BLaER1 (cell line): Measurements from ENCODE around the gene EVI5L.

Source experiments
- H3K27ac ChIP-seq: shearing (Covaris generic); formaldehyde crosslinking; 2 replicates; pipeline ENCODE4 v1.8.1; 2022
- H3K27me3 ChIP-seq: shearing (Covaris generic); formaldehyde crosslinking; 2 replicates; pipeline ENCODE4 v1.8.1; 2022
- H3K36me3 ChIP-seq: shearing (Covaris generic); formaldehyde crosslinking; 2 replicates; pipeline ENCODE4 v1.8.1; 2022
- H3K4me1 ChIP-seq: shearing (Covaris generic); formaldehyde crosslinking; 2 replicates; pipeline ENCODE4 v1.8.1; 2022
- H3K4me2 ChIP-seq: shearing (Covaris generic); formaldehyde crosslinking; 2 replicates; pipeline ENCODE4 v1.8.1; 2022
- H3K4me3 ChIP-seq: shearing (Covaris generic); formaldehyde crosslinking; 2 replicates; pipeline ENCODE4 v1.8.1; 2022
- H3K9ac ChIP-seq: shearing (Covaris generic); formaldehyde crosslinking; 2 replicates; pipeline ENCODE4 v1.8.1; 2022
- H3K9me3 ChIP-seq: shearing (Covaris generic); formaldehyde crosslinking; 2 replicates; pipeline ENCODE4 v1.8.1; 2022
- H4K20me1 ChIP-seq: shearing (Covaris generic); formaldehyde crosslinking; 2 replicates; pipeline ENCODE4 v1.8.1; 2022
- Cebpa-rat ChIP-seq: shearing (Covaris generic); IDR thresholded peaks from 2 replicates; pipeline ENCODE4 v1.8.1; 2022

The EVI5L gene

DNA sequence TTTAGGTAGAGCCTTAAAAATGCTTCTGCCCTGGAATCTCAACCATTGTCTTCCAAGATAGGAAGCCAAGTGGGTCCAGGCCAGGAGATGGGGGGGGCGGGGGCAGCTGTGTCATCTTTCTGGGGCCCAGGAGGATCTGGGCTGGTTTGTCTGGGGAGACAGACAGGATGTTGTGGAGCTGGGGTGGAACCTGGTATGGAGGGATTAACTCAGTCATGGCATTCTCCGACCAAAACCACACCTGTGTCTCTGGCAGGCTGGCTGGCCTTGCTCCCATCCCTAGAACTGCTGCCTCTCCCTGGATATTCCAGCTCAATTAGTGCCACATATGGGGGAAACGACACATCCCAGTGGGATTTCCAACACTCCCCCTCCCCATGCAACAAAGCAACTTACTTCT lies 70.9 kb downstream of the EVI5L start:
- Histone ChIP-seq H3K27me3 (no peaks in the 10 kb centered on the region), H3K9ac (no peak overlapping the region), H3K4me2 (no peak overlapping the region), H3K4me1 (peaks cover 39% of the 10 kb centered on the region), H3K36me3 (peaks cover 4% of the 10 kb centered on the region; the same call in 1 of the 2 replicates), H3K27ac (no peak overlapping the region), H4K20me1 (peaks cover 19% of the 10 kb centered on the region), H3K9me3 (no peaks in the 10 kb centered on the region), H3K4me3 (no peak overlapping the region)
- TF ChIP-seq Cebpa-rat = no peak

- TF ChIP-seq Cebpa-rat = no peak
- H3K27ac ChIP-seq = no peak overlapping the region
These were observed 71.3 kb downstream of the EVI5L start for GRCh38 chr19:7901337-7901736.

GRCh38 chr19:7902796-7903243 lies 72.8 kb downstream of the EVI5L start:
- no peaks in the 10 kb centered on the region for H3K9me3 ChIP-seq
- peak overlapping the region; percentile 86 for H3K4me3 ChIP-seq
- peak overlapping the region; percentile 90 for H3K9ac ChIP-seq
- H3K27ac ChIP-seq = peak overlapping the region; percentile 91
- peaks cover 58% of the 10 kb centered on the region for H3K4me1 ChIP-seq
- no peak for TF ChIP-seq Cebpa-rat
- H4K20me1 ChIP-seq = peaks cover 38% of the 10 kb centered on the region
- peaks cover 12% of the 10 kb centered on the region for H3K36me3 ChIP-seq
- no peaks in the 10 kb centered on the region for H3K27me3 ChIP-seq
- peak overlapping the region; percentile 100 for H3K4me2 ChIP-seq

More at GRCh38 chr19:7901337-7901736, 71.3 kb downstream of the EVI5L start:
- H3K27me3 ChIP-seq = no peaks in the 10 kb centered on the region
- H3K36me3 ChIP-seq = peaks cover 8% of the 10 kb centered on the region
- H3K4me1 ChIP-seq = peaks cover 43% of the 10 kb centered on the region
- H4K20me1 ChIP-seq = peaks cover 23% of the 10 kb centered on the region
- no peak overlapping the region for H3K4me3 ChIP-seq
- H3K9me3 ChIP-seq = no peaks in the 10 kb centered on the region
- no peak overlapping the region for H3K9ac ChIP-seq
- no peak overlapping the region for H3K4me2 ChIP-seq

GRCh38 chr19:7903244-7904073 lies 73.4 kb downstream of the EVI5L start, which contains the start of gene MAP2K7:
Gene MAP2K7, plus strand, starts transcription at chr19:7903877. Its CDS starts 68 bp downstream, at chr19:7903945.
- Histone ChIP-seq H3K9me3 (no peaks in the 10 kb centered on the region), H3K36me3 (peaks cover 16% of the 10 kb centered on the region), H3K4me3 (peak within 1 kb of the TSS; percentile 86), H3K27ac (peak within 1 kb of the TSS; percentile 91), H3K4me2 (peak within 1 kb of the TSS; percentile 100), H4K20me1 (peaks cover 45% of the 10 kb centered on the region), H3K4me1 (peaks cover 64% of the 10 kb centered on the region), H3K27me3 (no peaks in the 10 kb centered on the region), H3K9ac (peak within 1 kb of the TSS; percentile 90)
- TF ChIP-seq Cebpa-rat = no peak

DNA sequence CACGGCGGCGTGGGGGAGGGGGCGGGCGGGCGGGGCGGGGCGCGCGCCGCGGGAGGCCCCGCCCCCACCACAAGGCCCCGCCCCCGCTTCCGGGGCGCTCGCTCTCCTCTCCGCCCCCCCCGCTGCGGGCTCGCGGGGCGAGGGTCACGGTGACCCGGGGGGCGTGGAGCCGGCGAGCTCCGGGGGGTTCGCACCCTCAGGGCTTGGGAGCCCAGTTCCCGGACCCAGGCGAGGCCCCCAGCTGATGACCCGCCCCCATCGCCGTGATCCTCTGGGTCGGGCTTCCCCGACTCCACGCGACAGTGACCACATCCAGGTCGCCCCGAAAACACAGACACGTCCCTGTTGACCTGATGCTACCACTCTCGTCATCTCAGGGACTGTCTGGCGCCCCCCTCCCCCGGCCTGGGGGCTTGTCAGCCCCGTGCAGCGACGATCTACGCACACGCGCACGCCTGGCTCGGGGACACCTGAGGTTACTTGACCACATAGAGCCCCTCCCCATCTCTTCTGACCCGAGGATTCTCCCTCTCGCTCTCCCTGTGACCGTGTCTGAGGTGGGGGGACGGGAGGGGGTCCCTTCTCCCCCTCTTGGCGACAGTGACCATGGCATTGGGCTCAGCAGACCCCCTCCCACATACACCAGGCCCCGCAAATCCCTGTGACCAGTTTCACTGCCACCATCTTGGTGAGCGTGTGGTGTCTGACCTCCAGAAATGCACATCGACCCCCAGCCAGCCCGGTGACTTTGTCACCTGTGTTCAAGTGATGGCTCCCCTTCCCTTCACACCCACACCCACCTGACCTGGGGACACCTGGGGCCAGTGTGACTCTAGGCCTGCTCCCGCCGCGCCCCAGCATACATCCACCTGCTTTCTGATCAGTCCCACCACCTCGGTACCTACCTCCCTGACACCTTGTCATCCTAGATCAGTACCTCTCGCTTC lies 74.3 kb downstream of the EVI5L start:
- H3K4me3 ChIP-seq = peak overlapping the region; percentile 86
- H4K20me1 ChIP-seq = peaks cover 54% of the 10 kb centered on the region
- H3K27ac ChIP-seq = peak overlapping the region; percentile 83
- peak overlapping the region; percentile 82 for H3K9ac ChIP-seq
- no peak for TF ChIP-seq Cebpa-rat
- peak overlapping the region; percentile 98 for H3K4me2 ChIP-seq
- H3K9me3 ChIP-seq = no peaks in the 10 kb centered on the region
- H3K36me3 ChIP-seq = peaks cover 24% of the 10 kb centered on the region
- H3K27me3 ChIP-seq = no peaks in the 10 kb centered on the region
- H3K4me1 ChIP-seq = peaks cover 73% of the 10 kb centered on the region

- Histone ChIP-seq H3K27ac (no peak overlapping the region; the same call in 1 of the 2 replicates), H3K4me2 (peak overlapping the region; percentile 98), H3K9ac (peak overlapping the region; percentile 56), H3K27me3 (no peaks in the 10 kb centered on the region), H3K9me3 (no peaks in the 10 kb centered on the region), H3K4me3 (peak overlapping the region; percentile 86), H3K36me3 (peaks cover 32% of the 10 kb centered on the region), H3K4me1 (peaks cover 74% of the 10 kb centered on the region), H4K20me1 (peaks cover 63% of the 10 kb centered on the region)
- no peak for TF ChIP-seq Cebpa-rat
These were observed 75.2 kb downstream of the EVI5L start for GRCh38 chr19:7905268-7905667.

- Histone ChIP-seq H3K9ac (peak overlapping the region; percentile 56), H3K4me2 (peak overlapping the region; percentile 98)
These were observed 75.8 kb downstream of the EVI5L start for GRCh38 chr19:7905859-7906258.

DNA sequence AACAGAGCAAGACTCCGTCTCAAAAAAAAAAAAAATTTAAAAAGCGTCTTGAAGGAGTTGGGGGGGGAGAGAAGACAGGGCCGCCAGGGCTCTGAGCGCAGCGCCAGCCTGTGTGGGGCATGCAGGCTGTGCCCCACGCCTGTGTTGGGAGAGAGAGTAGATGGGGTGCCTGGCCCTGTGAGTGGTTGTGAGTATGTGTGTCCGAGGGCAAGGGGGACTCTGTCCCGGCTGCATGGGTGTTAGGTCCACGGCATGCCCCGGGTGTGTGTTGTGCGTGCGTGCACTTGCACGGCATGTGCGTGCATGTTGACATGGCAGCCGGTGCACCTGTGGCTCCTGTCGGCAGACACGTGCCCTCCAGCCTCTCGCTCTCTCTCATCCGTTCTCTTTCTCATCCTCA lies 77.1 kb downstream of the EVI5L start:
- no peak for TF ChIP-seq Cebpa-rat

More at GRCh38 chr19:7905859-7906258, 75.8 kb downstream of the EVI5L start:
- Histone ChIP-seq H3K4me1 (peaks cover 76% of the 10 kb centered on the region), H3K9me3 (no peaks in the 10 kb centered on the region), H3K27ac (no peak overlapping the region), H4K20me1 (peaks cover 69% of the 10 kb centered on the region), H3K4me3 (no peak overlapping the region), H3K27me3 (no peaks in the 10 kb centered on the region), H3K36me3 (peaks cover 37% of the 10 kb centered on the region)
- TF ChIP-seq Cebpa-rat = no peak

GRCh38 chr19:7907544-7907943 lies 77.5 kb downstream of the EVI5L start:
- peaks cover 88% of the 10 kb centered on the region for H3K4me1 ChIP-seq
- peak overlapping the region; percentile 31; the same call in 1 of the 2 replicates for H3K4me3 ChIP-seq
- H3K27ac ChIP-seq = peak overlapping the region; percentile 67
- H3K4me2 ChIP-seq = peak overlapping the region; percentile 98
- H3K9ac ChIP-seq = peak overlapping the region; percentile 60; the same call in 1 of the 2 replicates
- H3K36me3 ChIP-seq = peaks cover 52% of the 10 kb centered on the region
- H4K20me1 ChIP-seq = peaks cover 85% of the 10 kb centered on the region
- H3K27me3 ChIP-seq = no peaks in the 10 kb centered on the region
- H3K9me3 ChIP-seq = no peaks in the 10 kb centered on the region
- no peak for TF ChIP-seq Cebpa-rat

More for the DNA sequence above, 77.1 kb downstream of the EVI5L start:
- H3K4me1 ChIP-seq = peaks cover 89% of the 10 kb centered on the region
- no peaks in the 10 kb centered on the region for H3K27me3 ChIP-seq
- peaks cover 81% of the 10 kb centered on the region for H4K20me1 ChIP-seq
- no peaks in the 10 kb centered on the region for H3K9me3 ChIP-seq
- H3K27ac ChIP-seq = peak overlapping the region; percentile 67
- H3K36me3 ChIP-seq = peaks cover 50% of the 10 kb centered on the region
- peak overlapping the region; percentile 31; the same call in 1 of the 2 replicates for H3K4me3 ChIP-seq
- peak overlapping the region; percentile 98 for H3K4me2 ChIP-seq
- peak overlapping the region; percentile 60; the same call in 1 of the 2 replicates for H3K9ac ChIP-seq
